Right lobe of liver (tissue), 4 donors: Measurements from ENCODE around the gene DUOX2.
"Not testable (repeated sequence)": the region's sequence is repeated elsewhere in the genome, so short reads cannot be mapped to it uniquely, and the experiment has no call there.

Experiments used
- POLR2A ChIP-seq: fragments of 450-650 bp; IDR thresholded peaks from one replicate; pipeline ENCODE4 v1.6.1; 2017; ENCODE audit warnings: antibody characterized with exemption, mild to moderate bottlenecking
- TF ChIP-seq, protein P1 (sequence below), 4 donors: fragments of 200-600 bp in 3 of 4; fragments of 450-650 bp in 1 of 4; IDR thresholded peaks; one replicate each; pipeline versions ENCODE4 v1.5.1 to v1.8.0; 2016 to 2022; ENCODE audit warnings: antibody characterized with exemption in 4 of 4, mild to moderate bottlenecking in 2 of 4
- donor health status: DM: no; HTN: no; CAD: no.
- donor health status: DM: no; HTN: no; CAD: no.
- donor health status: DM: no; HTN: yes; CAD: no.

- TF ChIP-seq, protein P1, sequence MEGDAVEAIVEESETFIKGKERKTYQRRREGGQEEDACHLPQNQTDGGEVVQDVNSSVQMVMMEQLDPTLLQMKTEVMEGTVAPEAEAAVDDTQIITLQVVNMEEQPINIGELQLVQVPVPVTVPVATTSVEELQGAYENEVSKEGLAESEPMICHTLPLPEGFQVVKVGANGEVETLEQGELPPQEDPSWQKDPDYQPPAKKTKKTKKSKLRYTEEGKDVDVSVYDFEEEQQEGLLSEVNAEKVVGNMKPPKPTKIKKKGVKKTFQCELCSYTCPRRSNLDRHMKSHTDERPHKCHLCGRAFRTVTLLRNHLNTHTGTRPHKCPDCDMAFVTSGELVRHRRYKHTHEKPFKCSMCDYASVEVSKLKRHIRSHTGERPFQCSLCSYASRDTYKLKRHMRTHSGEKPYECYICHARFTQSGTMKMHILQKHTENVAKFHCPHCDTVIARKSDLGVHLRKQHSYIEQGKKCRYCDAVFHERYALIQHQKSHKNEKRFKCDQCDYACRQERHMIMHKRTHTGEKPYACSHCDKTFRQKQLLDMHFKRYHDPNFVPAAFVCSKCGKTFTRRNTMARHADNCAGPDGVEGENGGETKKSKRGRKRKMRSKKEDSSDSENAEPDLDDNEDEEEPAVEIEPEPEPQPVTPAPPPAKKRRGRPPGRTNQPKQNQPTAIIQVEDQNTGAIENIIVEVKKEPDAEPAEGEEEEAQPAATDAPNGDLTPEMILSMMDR (IDR thresholded peaks at IDR 0.05): not testable (repeated sequence)
- not testable (repeated sequence) for TF ChIP-seq POLR2A
Measured at GRCh38 chr15:45077391-45077790, 36.6 kb downstream of the DUOX2 start.
